Neuronal stem cell (in vitro differentiated cells): ENCODE measurements around the gene FAM156B.
"Not testable (repeated sequence)": the region's sequence is repeated elsewhere in the genome, so short reads cannot be mapped to it uniquely, and the experiment has no call there.

Experiments
- DNase-seq: peaks from one replicate; pipeline ENCODE4 v3.0.0-alpha.2; 2013; ENCODE audit warnings: low spot score
- H2AFZ ChIP-seq: one replicate; pipeline ENCODE4 v1.6.1; 2013; ENCODE audit warnings: mild to moderate bottlenecking, low read length, inconsistent platforms
- H2AK5ac ChIP-seq: 2 replicates; pipeline ENCODE4 v1.6.1; 2013; ENCODE audit warnings: low read depth, mild to moderate bottlenecking, inconsistent platforms, low read length, moderate library complexity, mixed read lengths
- H2BK120ac ChIP-seq: 2 replicates; pipeline ENCODE4 v1.6.1; 2013; ENCODE audit warnings: low read depth, mild to moderate bottlenecking, inconsistent platforms, low read length, moderate library complexity, mixed read lengths
- H2BK12ac ChIP-seq: one replicate; pipeline ENCODE4 v1.6.1; 2013; ENCODE audit warnings: low read length, inconsistent platforms
- H2BK15ac ChIP-seq: 2 replicates; pipeline ENCODE4 v1.6.1; 2013; ENCODE audit warnings: mild to moderate bottlenecking, low read length, inconsistent platforms, mixed read lengths
- H2BK5ac ChIP-seq: one replicate; pipeline ENCODE4 v1.6.1; 2013; ENCODE audit warnings: inconsistent platforms, mild to moderate bottlenecking, low read length, moderate library complexity
- H3K14ac ChIP-seq: one replicate; pipeline ENCODE4 v1.6.1; 2013; ENCODE audit warnings: low read length, inconsistent platforms
- H3K18ac ChIP-seq: 2 replicates; pipeline ENCODE4 v1.6.1; 2013; ENCODE audit warnings: low read length, inconsistent platforms
- H3K23ac ChIP-seq: 2 replicates; pipeline ENCODE4 v1.6.1; 2013; ENCODE audit warnings: low read depth, mild to moderate bottlenecking, mixed read lengths, low read length, inconsistent platforms; ENCODE audit not compliant: poor library complexity
- H3K27ac ChIP-seq: replicated peaks from 3 replicates; pipeline ENCODE4 v1.5.1; 2013; ENCODE audit warnings: low read length, inconsistent platforms
- H3K27me3 ChIP-seq, 3 experiments: 2 replicates each; pipeline ENCODE4 v1.6.1; 2013; ENCODE audit warnings: low read length in 3 of 3, mild to moderate bottlenecking in 2 of 3, inconsistent platforms in 1 of 3, low read depth in 1 of 3, mixed read lengths in 1 of 3, moderate library complexity in 1 of 3; ENCODE audit not compliant: control insufficient read depth in 3 of 3, insufficient read depth in 3 of 3
- H3K36me3 ChIP-seq, 2 donors: replicated peaks in 1 of 2; 2 replicates each; pipeline ENCODE4 v1.6.1; 2013; ENCODE audit warnings: low read length in 2 of 2; ENCODE audit not compliant: control insufficient read depth in 2 of 2, insufficient read depth in 2 of 2
- H3K4ac ChIP-seq: 2 replicates; pipeline ENCODE4 v1.6.1; 2013; ENCODE audit warnings: inconsistent platforms, mild to moderate bottlenecking, low read length, moderate library complexity
- H3K4me1 ChIP-seq, 2 donors: 1 replicate in 1 of 2; 2 replicates in 1 of 2; pipeline ENCODE4 v1.6.1; 2013; ENCODE audit warnings: low read length in 2 of 2, low read depth in 1 of 2; ENCODE audit not compliant: control insufficient read depth in 2 of 2, insufficient read depth in 1 of 2
- H3K4me2 ChIP-seq: one replicate; pipeline ENCODE4 v1.6.1; 2013; ENCODE audit warnings: mild to moderate bottlenecking, low read length, inconsistent platforms; ENCODE audit not compliant: insufficient read depth, poor library complexity, severe bottlenecking
- H3K4me3 ChIP-seq, 2 donors: 2 replicates each; pipeline ENCODE4 v1.5.1; 2013; ENCODE audit warnings: low read length in 2 of 2, mild to moderate bottlenecking in 2 of 2, inconsistent platforms in 1 of 2, moderate library complexity in 1 of 2
- H3K79me1 ChIP-seq: one replicate; pipeline ENCODE4 v1.6.1; 2013; ENCODE audit warnings: low read depth, mild to moderate bottlenecking, inconsistent platforms, low read length, moderate library complexity
- H3K9ac ChIP-seq: one replicate; pipeline ENCODE4 v1.6.1; 2013; ENCODE audit warnings: mild to moderate bottlenecking, low read depth, low read length, inconsistent platforms; ENCODE audit not compliant: poor library complexity
- H3K9me3 ChIP-seq, 2 donors: replicated peaks in 1 of 2; 2 replicates each; pipeline versions ENCODE3 to v1.6.1; 2013; ENCODE audit warnings: low read length in 2 of 2, mild to moderate bottlenecking in 2 of 2, inconsistent platforms in 1 of 2, low read depth in 1 of 2, mixed read lengths in 1 of 2, moderate library complexity in 1 of 2; ENCODE audit not compliant: control insufficient read depth in 2 of 2, insufficient read depth in 1 of 2
- H4K8ac ChIP-seq: one replicate; pipeline ENCODE4 v1.6.1; 2013; ENCODE audit warnings: low read depth, mild to moderate bottlenecking, inconsistent platforms, low read length, moderate library complexity
- H4K91ac ChIP-seq: one replicate; pipeline ENCODE4 v1.6.1; 2013; ENCODE audit warnings: low read length, low read depth, mild to moderate bottlenecking, inconsistent platforms; ENCODE audit not compliant: poor library complexity
- WGBS, 2 donors: extraction: QIAGEN DNeasy Blood & Tissue Kit; methylation state at CpG; one replicate each; pipeline ENCODE4 v1.1.7; 2013; ENCODE audit warnings: missing lambda C conversion rate in 2 of 2, mixed read lengths in 1 of 2; ENCODE audit not compliant: insufficient read length in 2 of 2, insufficient replicate concordance in 1 of 2; ENCODE audit errors: extremely low coverage in 2 of 2; 5-methylcytosine and 5-hydroxymethylcytosine counted together

The FAM156B gene

GRCh38 chrX:52888090-52888489, 9.0 kb upstream of the FAM156B start:
- not testable (repeated sequence) for H4K91ac ChIP-seq, H3K27me3 ChIP-seq, H3K9ac ChIP-seq, H2AFZ ChIP-seq, H4K8ac ChIP-seq, H3K18ac ChIP-seq, H3K9me3 ChIP-seq, DNase-seq, H3K4me3 ChIP-seq, H3K79me1 ChIP-seq, H3K4me2 ChIP-seq, H2BK120ac ChIP-seq, H3K27ac ChIP-seq, H3K36me3 ChIP-seq, H3K4ac ChIP-seq, H2AK5ac ChIP-seq, H2BK15ac ChIP-seq, H2BK12ac ChIP-seq, H3K4me1 ChIP-seq, H3K14ac ChIP-seq, H2BK5ac ChIP-seq, H3K23ac ChIP-seq
- WGBS, 2 donors, result no CpG with 5 or more reads among the region's 9 CpGs

GRCh38 chrX:52896438-52896837, 692 bp upstream of the FAM156B start:
- not testable (repeated sequence) for H3K9me3 ChIP-seq, H2BK12ac ChIP-seq, H2AFZ ChIP-seq, H3K23ac ChIP-seq, H3K18ac ChIP-seq, H3K4me2 ChIP-seq, H2BK120ac ChIP-seq, H2AK5ac ChIP-seq, H3K36me3 ChIP-seq, H4K8ac ChIP-seq, H3K79me1 ChIP-seq, H2BK15ac ChIP-seq, H3K27me3 ChIP-seq, DNase-seq, H2BK5ac ChIP-seq, H3K4me1 ChIP-seq, H4K91ac ChIP-seq, H3K14ac ChIP-seq, H3K27ac ChIP-seq, H3K4me3 ChIP-seq, H3K9ac ChIP-seq, H3K4ac ChIP-seq
- WGBS, 2 donors, result no CpG with 5 or more reads among the region's 8 CpGs

- H2BK12ac ChIP-seq, H3K23ac ChIP-seq: not testable (repeated sequence)
- no CpG with 5 or more reads among the region's 10 CpGs for WGBS, 2 donors
Observed at GRCh38 chrX:52905531-52905930, 8.4 kb downstream of the FAM156B start.

GRCh38 chrX:52906072-52906471, 8.9 kb downstream of the FAM156B start:
- not testable (repeated sequence) for H3K4me1 ChIP-seq, DNase-seq, H3K27ac ChIP-seq, H3K14ac ChIP-seq, H3K79me1 ChIP-seq, H3K36me3 ChIP-seq, H4K91ac ChIP-seq, H2AK5ac ChIP-seq, H2AFZ ChIP-seq, H3K23ac ChIP-seq, H3K18ac ChIP-seq, H3K4me3 ChIP-seq, H3K9ac ChIP-seq, H3K4ac ChIP-seq, H2BK120ac ChIP-seq, H2BK5ac ChIP-seq, H2BK12ac ChIP-seq, H3K4me2 ChIP-seq, H2BK15ac ChIP-seq, H3K27me3 ChIP-seq, H3K9me3 ChIP-seq, H4K8ac ChIP-seq
- WGBS, 2 donors, result no CpG with 5 or more reads among the region's 4 CpGs

More at GRCh38 chrX:52905531-52905930, 8.4 kb downstream of the FAM156B start:
- H3K9me3 ChIP-seq, H2BK120ac ChIP-seq, H3K4me3 ChIP-seq, H3K4me1 ChIP-seq, H3K4me2 ChIP-seq, H3K79me1 ChIP-seq, H3K9ac ChIP-seq, H3K18ac ChIP-seq, H3K4ac ChIP-seq, H4K8ac ChIP-seq, H2BK15ac ChIP-seq, H2AK5ac ChIP-seq, H3K14ac ChIP-seq, H4K91ac ChIP-seq, H3K27ac ChIP-seq, H2AFZ ChIP-seq, DNase-seq, H2BK5ac ChIP-seq, H3K36me3 ChIP-seq, H3K27me3 ChIP-seq: not testable (repeated sequence)
